OCI-LY7 (cell line): ENCODE data around the gene EBF3.

ENCODE experiments used
- EZH2phosphoT487 ChIP-seq: fragments of 200-600 bp; sonication (generic); IDR thresholded peaks from 2 replicates; pipeline ENCODE4 v1.6.1; 2018; ENCODE audit warnings: low read depth, borderline replicate concordance, mild to moderate bottlenecking, mixed run types, antibody characterized with exemption, low read length, moderate library complexity, mixed read lengths
- TF ChIP-seq, protein P1 (sequence below): fragments of 200-600 bp; sonication (generic); conservative IDR thresholded peaks from 2 replicates; pipeline ENCODE4 v1.5.1; 2014; ENCODE audit warnings: mild to moderate bottlenecking, antibody characterized with exemption, low read length, moderate library complexity, mixed read lengths

DNA sequence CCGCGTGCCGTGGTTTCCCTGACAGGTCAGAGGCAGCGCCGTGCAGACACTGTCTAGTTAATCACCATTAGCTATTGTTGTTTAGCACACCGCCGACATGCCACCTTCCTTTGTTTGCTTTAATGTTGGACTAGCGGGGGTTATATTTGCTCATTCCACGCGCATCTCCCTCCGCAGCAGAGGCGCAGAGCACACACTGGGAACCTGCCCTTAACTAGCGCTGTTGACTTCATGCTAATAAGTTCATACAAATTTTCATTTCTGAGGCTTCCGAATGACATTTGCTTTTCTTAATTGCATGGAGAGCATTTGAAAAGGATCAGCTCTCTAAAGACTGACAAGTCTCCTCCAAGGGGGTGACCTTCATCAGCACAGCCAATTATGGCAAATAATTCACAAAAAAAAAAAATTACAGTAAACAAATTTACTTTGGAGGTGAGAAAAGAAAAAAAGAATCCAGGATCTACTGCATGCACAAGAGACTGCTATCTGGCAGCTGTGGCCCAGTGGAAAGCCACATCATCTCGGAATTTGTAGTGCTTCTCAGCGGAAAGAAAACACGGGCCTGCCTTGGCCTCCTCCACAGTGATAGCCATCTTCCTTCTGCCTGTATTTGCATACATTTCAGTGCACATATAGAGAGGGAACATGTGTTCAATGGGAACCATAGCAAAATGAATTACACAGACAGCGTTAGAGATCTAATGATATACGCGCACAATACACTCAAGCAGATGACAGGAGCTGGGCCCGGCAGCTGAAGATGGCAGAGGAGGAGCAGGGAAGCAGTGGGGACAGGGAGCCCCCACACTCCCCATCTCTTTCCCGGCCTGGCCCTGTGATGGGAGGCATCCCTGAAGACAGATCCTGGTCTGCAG lies 94.2 kb downstream of the EBF3 start:
- TF ChIP-seq, protein P1, sequence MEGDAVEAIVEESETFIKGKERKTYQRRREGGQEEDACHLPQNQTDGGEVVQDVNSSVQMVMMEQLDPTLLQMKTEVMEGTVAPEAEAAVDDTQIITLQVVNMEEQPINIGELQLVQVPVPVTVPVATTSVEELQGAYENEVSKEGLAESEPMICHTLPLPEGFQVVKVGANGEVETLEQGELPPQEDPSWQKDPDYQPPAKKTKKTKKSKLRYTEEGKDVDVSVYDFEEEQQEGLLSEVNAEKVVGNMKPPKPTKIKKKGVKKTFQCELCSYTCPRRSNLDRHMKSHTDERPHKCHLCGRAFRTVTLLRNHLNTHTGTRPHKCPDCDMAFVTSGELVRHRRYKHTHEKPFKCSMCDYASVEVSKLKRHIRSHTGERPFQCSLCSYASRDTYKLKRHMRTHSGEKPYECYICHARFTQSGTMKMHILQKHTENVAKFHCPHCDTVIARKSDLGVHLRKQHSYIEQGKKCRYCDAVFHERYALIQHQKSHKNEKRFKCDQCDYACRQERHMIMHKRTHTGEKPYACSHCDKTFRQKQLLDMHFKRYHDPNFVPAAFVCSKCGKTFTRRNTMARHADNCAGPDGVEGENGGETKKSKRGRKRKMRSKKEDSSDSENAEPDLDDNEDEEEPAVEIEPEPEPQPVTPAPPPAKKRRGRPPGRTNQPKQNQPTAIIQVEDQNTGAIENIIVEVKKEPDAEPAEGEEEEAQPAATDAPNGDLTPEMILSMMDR, result no peak
- no peak for TF ChIP-seq EZH2phosphoT487
